Measurements from ENCODE around the gene TOE1. TPM values are rescaled to one million over a fixed set of nuclear protein-coding genes. Genes with fewer than 3 reads are reported as not detected.

The TOE1 gene
- total RNA-seq, 1 experiment from 2014 or later, result 11.5 TPM

- ChIA-PET POLR2A (interaction anchor here (1.0 to 2.1 kb wide), 3 partner anchors 16 to 341 kb away, joined by 3 to 11 read pairs (median 4); partner anchors contain the start of genes MUTYH and TOE1), RAD21 (ENCODE audit: low non-redundant PET in 1 of 2, low total read pairs in 2 of 2, uncharacterized antibody in 2 of 2, unreplicated experiment in 2 of 2) (interaction anchor here in 1 of 2 experiments (1.1 kb wide), 1 partner anchor 137 kb away, joined by 3 read pairs; no protein-coding TSS in a partner anchor), CTCF (interaction anchor here (0.9 to 2.7 kb wide), 3 partner anchors 137 to 341 kb away, joined by 3 to 11 read pairs (median 5); partner anchors contain the start of genes CCDC163 and MMACHC)
- Histone ChIP-seq H4K20me1 (ENCODE audit: insufficient read depth) (no peaks in the 10 kb centered on the region), H3K9me3 (ENCODE audit: control insufficient read depth in 1 of 2, insufficient read depth in 1 of 2, low read depth in 1 of 2, low read length in 2 of 2) (no peaks in the 10 kb centered on the region), H3K4me3 (replicated peaks in 1 of 2; ENCODE audit: low read depth in 1 of 2, low read length in 2 of 2) (no peak overlapping the region), H3K27ac (ENCODE audit: low read depth, low read length) (no peak overlapping the region), H3K9ac (ENCODE audit: low read length) (no peak overlapping the region), H3K36me3 (ENCODE audit: control insufficient read depth in 1 of 2, insufficient read depth in 2 of 2, low read length in 2 of 2) (no peaks in the 10 kb centered on the region), H3K27me3 (ENCODE audit: insufficient read depth, low read length) (no peaks in the 10 kb centered on the region), H3K4me2 (ENCODE audit: low read length) (peak overlapping the region; percentile 49), H3K9me2 (ENCODE audit: insufficient read depth) (no peaks in the 10 kb centered on the region), H3K4me1 (ENCODE audit: control insufficient read depth in 1 of 2, insufficient read depth in 2 of 2, low read length in 2 of 2) (peaks cover 13 to 20% of the 10 kb centered on the region in 2 experiments), H2AFZ (ENCODE audit: low read depth, low read length, poor library complexity, severe bottlenecking) (no peak overlapping the region), H3K79me2 (ENCODE audit: insufficient read depth, low read length) (no peaks in the 10 kb centered on the region)
- BruUV-seq (replicated peaks), result no TSS peak
- no peak for TF ChIP-seq EZH2 (IDR thresholded peaks at IDR 0.05)
- TF ChIP-seq EGR1 (IDR thresholded peaks at IDR 0.05; ENCODE audit: low read depth), result no peak
- no peak for TF ChIP-seq CEBPB (IDR thresholded peaks at IDR 0.05; ENCODE audit: low read depth)
- no peak for TF ChIP-seq YY1 (IDR thresholded peaks at IDR 0.05; ENCODE audit: extremely low read depth, insufficient replicate concordance, low read depth, low read length)
- no peak for TF ChIP-seq EZH2phosphoT487 (IDR thresholded peaks at IDR 0.05; ENCODE audit: borderline replicate concordance)
- no peak for TF ChIP-seq CTCF (IDR thresholded peaks at IDR 0.05 in 2 of 3, conservative IDR thresholded peaks at IDR 0.05 in 1 of 3; ENCODE audit: borderline replicate concordance in 1 of 3, insufficient read depth in 1 of 3, low read depth in 2 of 3, low read length in 2 of 3)
- TF ChIP-seq ATF3 (IDR thresholded peaks at IDR 0.05), result no peak
- TF ChIP-seq POLR2A (IDR thresholded peaks at IDR 0.05; ENCODE audit: borderline replicate concordance, extremely low read depth, insufficient read depth, insufficient read length), result no peak
- TF ChIP-seq JUND (IDR thresholded peaks at IDR 0.05), result no peak
- TF ChIP-seq ELF1 (IDR thresholded peaks at IDR 0.05; ENCODE audit: borderline replicate concordance, low read depth), result no peak
- no peak for TF ChIP-seq POLR2AphosphoS5 (IDR thresholded peaks at IDR 0.05; ENCODE audit: low read depth, low read length)
- no peak for TF ChIP-seq ZBTB33 (IDR thresholded peaks at IDR 0.05; ENCODE audit: extremely low read depth, insufficient replicate concordance, low read length)
- no peak for TF ChIP-seq SIN3A (IDR thresholded peaks at IDR 0.05; ENCODE audit: low read depth)
- TF ChIP-seq CBX3 (IDR thresholded peaks at IDR 0.05; ENCODE audit: low read depth), result no peak
- no peak for TF ChIP-seq TCF7L2 (IDR thresholded peaks at IDR 0.05; ENCODE audit: borderline replicate concordance, extremely low read depth, insufficient read depth, insufficient read length)
- no peak for TF ChIP-seq FOSL1 (IDR thresholded peaks at IDR 0.05; ENCODE audit: low read depth)
- TF ChIP-seq REST (IDR thresholded peaks at IDR 0.05; ENCODE audit: low read depth), result no peak
- TF ChIP-seq SP1 (IDR thresholded peaks at IDR 0.05; ENCODE audit: low read depth), result no peak
- TF ChIP-seq MAX (IDR thresholded peaks at IDR 0.05), result no peak
- no peak for TF ChIP-seq RAD21 (IDR thresholded peaks at IDR 0.05; ENCODE audit: low read depth)
- no peak for ATAC-seq
- DNase-seq (ENCODE audit: low read depth, low spot score), result no peak
- intact Hi-C loops (cut with micrococcal nuclease), result no loop called here
Measured at GRCh38 chr1:45355683-45356082, 15.7 kb downstream of the TOE1 start.

Measured in HCT116 (cell line).